Peyer's patch (tissue), 4 donors: Measurements from ENCODE around the gene AFG1L.

ENCODE experiments used
- CTCF ChIP-seq, 6 experiments: fragments of 450-650 bp in 4 of 6; fragments of 200-600 bp in 2 of 6; sonication (generic) in 1 of 6; IDR thresholded peaks; one replicate each; pipeline ENCODE4 v1.5.1; 2017 to 2019; ENCODE audit warnings: antibody characterized with exemption in 6 of 6, mild to moderate bottlenecking in 3 of 6, moderate library complexity in 1 of 6
- POLR2A ChIP-seq, 2 donors: fragments of 450-650 bp; IDR thresholded peaks; one replicate each; pipeline ENCODE4 v1.5.1; 2017; ENCODE audit warnings: antibody characterized with exemption in 2 of 2, mild to moderate bottlenecking in 2 of 2, moderate library complexity in 2 of 2

- TF ChIP-seq CTCF (IDR thresholded peaks at IDR 0.05), result no peak
- TF ChIP-seq POLR2A (IDR thresholded peaks at IDR 0.05), result no peak
These were observed 265.1 kb downstream of the AFG1L start for GRCh38 chr6:108559884-108560462.
